Cardiac muscle cell (in vitro differentiated cells and primary cell): ENCODE measurements around the gene STAG1. TPM values are rescaled to one million over a fixed set of nuclear protein-coding genes. Genes with fewer than 3 reads are reported as not detected.
"Not testable (repeated sequence)": the region's sequence is repeated elsewhere in the genome, so short reads cannot be mapped to it uniquely, and the experiment has no call there.

Source experiments
- DNase-seq, 2 donors: peaks; one replicate each; pipeline versions ENCODE4 v3.0.0 to v3.0.0-alpha.2; 2010 to 2017; ENCODE audit warnings: low read depth in 1 of 2, low spot score in 1 of 2
- H3K27ac ChIP-seq: fragments of 200-600 bp; sonication (generic); 2 replicates; pipeline ENCODE4 v1.5.1; 2016
- H3K27me3 ChIP-seq: fragments of 200-600 bp; sonication (generic); 2 replicates; pipeline ENCODE4 v1.6.0; 2016; ENCODE audit warnings: control low read depth
- H3K36me3 ChIP-seq: fragments of 200-600 bp; sonication (generic); 2 replicates; pipeline ENCODE4 v1.5.1; 2016; ENCODE audit warnings: control low read depth
- H3K4me1 ChIP-seq: fragments of 200-600 bp; sonication (generic); 2 replicates; pipeline ENCODE4 v1.8.1; 2017; ENCODE audit warnings: low read depth, mild to moderate bottlenecking, mixed run types
- H3K4me3 ChIP-seq: fragments of 200-600 bp; sonication (generic); 2 replicates; pipeline ENCODE4 v1.5.1; 2016; ENCODE audit warnings: mild to moderate bottlenecking
- H3K9me3 ChIP-seq: fragments of 200-600 bp; sonication (generic); 2 replicates; pipeline ENCODE4 v1.5.1; 2017; ENCODE audit warnings: low read depth, mild to moderate bottlenecking, control low read depth
- CTCF ChIP-seq: IDR thresholded peaks from 2 replicates; pipeline ENCODE4 v1.5.1; 2012; ENCODE audit warnings: low read depth, mild to moderate bottlenecking, low read length
- polyA plus RNA-seq: library from polyadenylated mRNA; unstranded; fragments of >200 nt; fragmentation: Nextera tagmentation; extraction: Ambion mirVana; gene quantifications from 2 replicates; pipeline ENCODE4 v1.2.1, GENCODE V29; 2016
- total RNA-seq: library from RNA; depleted of rRNA; stranded (reverse); fragments of >200 nt; gene quantifications from 2 replicates; pipeline ENCODE4 v1.2.3, GENCODE V29; 2016

Gene STAG1
- total and polyA plus RNA-seq, 2 experiments from 2014 or later, result 12.7 to 18.3 TPM

- H3K27me3 ChIP-seq, result no peaks in the 10 kb centered on the region
- no peak overlapping the region for H3K27ac ChIP-seq
- no peaks in the 10 kb centered on the region for H3K4me1 ChIP-seq
- TF ChIP-seq CTCF, result no peak
- H3K4me3 ChIP-seq, result no peak overlapping the region
- H3K36me3 ChIP-seq, result no peaks in the 10 kb centered on the region
- no peak for DNase-seq
- H3K9me3 ChIP-seq, result no peaks in the 10 kb centered on the region
These were observed 125.7 kb downstream of the STAG1 start for GRCh38 chr3:136626493-136626892.

GRCh38 chr3:136624894-136625815 lies 127.0 kb downstream of the STAG1 start:
- peak overlapping the region; percentile 31 for H3K27ac ChIP-seq
- no peaks in the 10 kb centered on the region for H3K9me3 ChIP-seq
- TF ChIP-seq CTCF, result no peak
- peak in 1 of 2 donors; percentile 3 for DNase-seq
- no peaks in the 10 kb centered on the region for H3K27me3 ChIP-seq
- H3K4me3 ChIP-seq, result no peak overlapping the region
- no peaks in the 10 kb centered on the region for H3K36me3 ChIP-seq
- no peaks in the 10 kb centered on the region for H3K4me1 ChIP-seq

GRCh38 chr3:136624371-136624770 lies 127.8 kb downstream of the STAG1 start:
- Histone ChIP-seq H3K27ac (no peak overlapping the region), H3K36me3 (no peaks in the 10 kb centered on the region), H3K4me1 (no peaks in the 10 kb centered on the region), H3K4me3 (no peak overlapping the region), H3K9me3 (no peaks in the 10 kb centered on the region), H3K27me3 (no peaks in the 10 kb centered on the region)
- no peak for TF ChIP-seq CTCF
- DNase-seq, result no peak

- H3K27me3 ChIP-seq, result no peaks in the 10 kb centered on the region
- peaks cover 4% of the 10 kb centered on the region for H3K36me3 ChIP-seq
- H3K4me3 ChIP-seq, result no peak overlapping the region
- no peak for TF ChIP-seq CTCF
- no peaks in the 10 kb centered on the region for H3K9me3 ChIP-seq
- DNase-seq, result peak in 1 of 2 donors; percentile 66
- H3K4me1 ChIP-seq, result no peaks in the 10 kb centered on the region
- H3K27ac ChIP-seq, result no peak overlapping the region
These were observed 130.6 kb downstream of the STAG1 start for GRCh38 chr3:136621628-136622027.

GRCh38 chr3:136620436-136620835 lies 131.7 kb downstream of the STAG1 start:
- H3K9me3 ChIP-seq, result no peaks in the 10 kb centered on the region
- H3K36me3 ChIP-seq, result peaks cover 4% of the 10 kb centered on the region

GRCh38 chr3:136617969-136618525 lies 134.1 kb downstream of the STAG1 start:
- H3K4me1 ChIP-seq, H3K9me3 ChIP-seq, H3K27ac ChIP-seq, H3K27me3 ChIP-seq, H3K4me3 ChIP-seq, H3K36me3 ChIP-seq, DNase-seq: not testable (repeated sequence)

More at GRCh38 chr3:136620436-136620835, 131.7 kb downstream of the STAG1 start:
- no peak for TF ChIP-seq CTCF
- H3K4me3 ChIP-seq, result no peak overlapping the region
- no peaks in the 10 kb centered on the region for H3K27me3 ChIP-seq
- no peak for DNase-seq
- no peaks in the 10 kb centered on the region for H3K4me1 ChIP-seq
- no peak overlapping the region for H3K27ac ChIP-seq
